GM12873 (cell line): ENCODE results near the gene RPL35.

Experiments used
- TF ChIP-seq, protein P1 (sequence below): IDR thresholded peaks from 2 replicates; pipeline ENCODE4 v1.5.1; 2012; ENCODE audit warnings: low read depth, mild to moderate bottlenecking, moderate library complexity, low read length, control low read depth; ENCODE audit not compliant: insufficient read depth; ENCODE audit errors: missing control alignments

The RPL35 gene

DNA sequence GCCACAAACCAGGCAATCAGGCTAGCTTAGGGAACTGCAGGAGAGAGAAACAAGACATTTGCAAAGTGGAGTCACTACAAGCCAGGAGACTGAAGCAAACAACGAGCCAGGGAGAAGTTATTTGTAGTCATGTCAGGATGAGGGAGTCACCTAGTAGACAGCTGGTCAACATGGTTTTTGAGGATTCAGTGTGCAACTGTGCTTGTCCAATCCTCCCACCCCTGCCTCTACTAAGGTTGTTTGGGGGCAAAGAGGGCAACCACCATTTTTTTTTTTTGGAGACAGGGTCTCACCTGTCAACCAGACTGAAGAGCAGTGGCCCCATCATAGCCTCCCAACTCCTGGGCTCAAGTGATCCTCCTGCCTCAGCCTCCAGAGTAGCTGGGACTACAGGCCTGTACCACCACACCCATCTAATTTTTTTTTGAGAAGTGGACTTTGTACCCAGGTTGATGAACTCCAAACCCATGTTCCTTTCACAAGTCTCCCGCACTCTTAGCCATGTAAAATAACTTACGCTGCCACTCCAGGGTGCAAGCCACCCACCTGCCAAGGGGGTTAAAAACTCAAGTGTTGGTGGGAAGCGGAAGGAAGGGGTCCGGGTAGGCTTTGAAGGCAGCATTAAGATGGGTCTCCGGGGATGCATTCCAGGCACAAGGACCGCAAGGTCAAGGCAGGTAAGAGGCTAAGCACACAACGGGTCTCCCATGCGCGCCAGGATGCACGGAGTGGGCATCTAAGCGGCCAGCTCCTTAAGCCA lies 995 bp downstream of the RPL35 start:
- TF ChIP-seq, protein P1, sequence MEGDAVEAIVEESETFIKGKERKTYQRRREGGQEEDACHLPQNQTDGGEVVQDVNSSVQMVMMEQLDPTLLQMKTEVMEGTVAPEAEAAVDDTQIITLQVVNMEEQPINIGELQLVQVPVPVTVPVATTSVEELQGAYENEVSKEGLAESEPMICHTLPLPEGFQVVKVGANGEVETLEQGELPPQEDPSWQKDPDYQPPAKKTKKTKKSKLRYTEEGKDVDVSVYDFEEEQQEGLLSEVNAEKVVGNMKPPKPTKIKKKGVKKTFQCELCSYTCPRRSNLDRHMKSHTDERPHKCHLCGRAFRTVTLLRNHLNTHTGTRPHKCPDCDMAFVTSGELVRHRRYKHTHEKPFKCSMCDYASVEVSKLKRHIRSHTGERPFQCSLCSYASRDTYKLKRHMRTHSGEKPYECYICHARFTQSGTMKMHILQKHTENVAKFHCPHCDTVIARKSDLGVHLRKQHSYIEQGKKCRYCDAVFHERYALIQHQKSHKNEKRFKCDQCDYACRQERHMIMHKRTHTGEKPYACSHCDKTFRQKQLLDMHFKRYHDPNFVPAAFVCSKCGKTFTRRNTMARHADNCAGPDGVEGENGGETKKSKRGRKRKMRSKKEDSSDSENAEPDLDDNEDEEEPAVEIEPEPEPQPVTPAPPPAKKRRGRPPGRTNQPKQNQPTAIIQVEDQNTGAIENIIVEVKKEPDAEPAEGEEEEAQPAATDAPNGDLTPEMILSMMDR, result no peak

- TF ChIP-seq, protein P1, result no peak
Measured at GRCh38 chr9:124859803-124860581, 1.8 kb downstream of the RPL35 start.

DNA sequence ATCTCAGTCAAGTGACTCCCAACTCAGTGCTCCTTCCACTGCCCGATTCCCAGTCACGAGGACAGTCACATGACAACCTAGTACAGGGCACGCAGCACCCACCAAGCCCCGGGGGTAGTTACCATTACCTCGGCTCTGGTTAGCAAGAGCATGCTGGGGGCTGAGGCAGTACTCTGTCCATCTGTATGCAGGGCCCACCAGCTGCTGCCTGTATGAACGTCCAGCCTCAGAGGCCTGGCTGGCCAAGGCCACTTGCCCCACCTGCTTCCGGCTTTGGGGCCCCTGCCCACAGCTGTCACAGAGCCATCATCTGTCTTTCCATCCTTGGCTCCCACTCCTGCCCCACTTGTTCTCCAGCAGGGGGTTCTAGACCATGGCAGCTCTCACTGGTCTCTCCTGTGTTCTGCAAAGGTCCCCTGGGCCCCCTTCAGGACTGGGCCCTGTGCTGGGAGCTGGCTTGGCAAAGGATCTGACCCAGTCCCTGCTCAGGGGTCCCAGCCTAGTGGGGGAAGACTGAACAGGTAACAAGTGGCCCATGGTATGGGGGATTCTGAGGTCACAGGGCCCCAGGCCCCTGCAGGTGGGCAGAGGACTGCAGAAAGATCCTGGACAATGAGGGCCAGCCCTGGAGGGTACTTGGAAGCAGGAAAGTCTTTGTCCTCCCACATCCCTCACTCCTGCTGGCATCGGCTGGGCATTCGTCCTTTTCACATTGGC lies 3.3 kb downstream of the RPL35 start:
- TF ChIP-seq, protein P1, result no peak

DNA sequence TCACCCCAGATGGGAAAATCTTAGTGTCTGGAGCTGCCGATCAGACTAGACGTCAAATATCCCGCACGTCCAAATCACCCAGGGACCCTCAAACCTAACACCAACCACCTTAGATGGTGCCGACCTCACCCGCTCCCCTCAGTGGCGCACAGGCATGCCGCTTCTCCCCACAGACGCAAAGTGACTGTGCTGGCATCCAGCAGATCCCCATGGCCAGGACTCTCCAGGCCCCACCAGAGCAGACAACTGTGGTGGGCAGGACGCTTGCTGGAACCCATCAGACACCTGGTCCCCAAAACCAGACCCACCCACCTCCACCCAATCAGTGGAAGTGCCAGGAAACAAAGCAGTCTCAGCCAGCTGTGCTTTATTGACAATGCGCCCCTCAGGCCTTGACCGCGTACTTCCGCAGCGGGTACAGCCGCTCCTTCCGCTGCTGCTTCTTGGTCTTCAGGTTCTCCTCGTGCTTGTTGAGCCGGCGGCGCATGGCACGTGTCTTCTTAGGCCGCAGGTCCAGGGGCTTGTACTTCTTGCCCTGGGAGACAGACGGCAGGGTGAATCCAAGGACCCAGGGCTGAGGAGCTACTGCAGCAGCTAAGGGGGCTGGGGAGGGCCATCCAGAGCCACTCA lies 4.1 kb downstream of the RPL35 start:
- TF ChIP-seq, protein P1, result no peak

GRCh38 chr9:124855944-124856765 lies 5.6 kb downstream of the RPL35 start:
- TF ChIP-seq, protein P1, result peak; percentile 47

DNA sequence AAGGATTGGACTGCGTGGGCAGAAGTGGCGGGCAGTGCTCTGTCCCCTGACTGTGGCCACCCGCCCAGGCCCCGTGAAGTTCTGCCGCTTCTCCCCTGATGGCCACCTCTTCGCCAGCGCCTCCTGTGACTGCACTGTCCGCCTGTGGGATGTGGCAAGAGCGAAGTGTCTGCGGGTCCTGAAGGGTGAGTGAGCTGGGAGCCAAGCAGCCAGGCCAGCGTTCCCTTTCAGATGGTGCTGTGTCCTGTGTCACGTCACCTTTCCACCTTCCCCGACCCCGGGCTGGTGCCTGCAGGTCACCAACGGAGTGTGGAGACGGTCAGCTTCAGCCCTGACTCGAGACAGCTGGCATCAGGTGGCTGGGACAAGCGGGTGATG lies 6.2 kb downstream of the RPL35 start:
- TF ChIP-seq, protein P1, result no peak
